ENCODE measurements around the gene BTRC. TPM values are rescaled to one million over a fixed set of nuclear protein-coding genes. Genes with fewer than 3 reads are reported as not detected.

The BTRC gene
- total RNA-seq: 10 to 100 TPM; 14.7 to 23.0 (median 16.8) TPM

GRCh38 chr10:101353692-101354327, at the start of gene BTRC:
TSS of gene BTRC (plus strand) at chr10:101354165. CDS start at chr10:101354181, 16 bp downstream.
- TF ChIP-seq, protein P1, sequence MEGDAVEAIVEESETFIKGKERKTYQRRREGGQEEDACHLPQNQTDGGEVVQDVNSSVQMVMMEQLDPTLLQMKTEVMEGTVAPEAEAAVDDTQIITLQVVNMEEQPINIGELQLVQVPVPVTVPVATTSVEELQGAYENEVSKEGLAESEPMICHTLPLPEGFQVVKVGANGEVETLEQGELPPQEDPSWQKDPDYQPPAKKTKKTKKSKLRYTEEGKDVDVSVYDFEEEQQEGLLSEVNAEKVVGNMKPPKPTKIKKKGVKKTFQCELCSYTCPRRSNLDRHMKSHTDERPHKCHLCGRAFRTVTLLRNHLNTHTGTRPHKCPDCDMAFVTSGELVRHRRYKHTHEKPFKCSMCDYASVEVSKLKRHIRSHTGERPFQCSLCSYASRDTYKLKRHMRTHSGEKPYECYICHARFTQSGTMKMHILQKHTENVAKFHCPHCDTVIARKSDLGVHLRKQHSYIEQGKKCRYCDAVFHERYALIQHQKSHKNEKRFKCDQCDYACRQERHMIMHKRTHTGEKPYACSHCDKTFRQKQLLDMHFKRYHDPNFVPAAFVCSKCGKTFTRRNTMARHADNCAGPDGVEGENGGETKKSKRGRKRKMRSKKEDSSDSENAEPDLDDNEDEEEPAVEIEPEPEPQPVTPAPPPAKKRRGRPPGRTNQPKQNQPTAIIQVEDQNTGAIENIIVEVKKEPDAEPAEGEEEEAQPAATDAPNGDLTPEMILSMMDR (IDR thresholded peaks at IDR 0.05): no peak
- no peak for TF ChIP-seq POLR2A (IDR thresholded peaks at IDR 0.05)
- peak within 1 kb of the TSS; percentile 92 for H3K4me3 ChIP-seq (ENCODE audit: low read depth, poor library complexity, severe bottlenecking)
- 0% methylated on average over 47 to 50 of the region's 50 CpGs for WGBS, 2 donors
- DNase-seq (ENCODE audit: low spot score in 2 of 2): peak; percentile 97 to 99
- intact Hi-C loops (cut with DNase I; ENCODE audit: low total_unique reads): no loop called here

GRCh38 chr10:101304316-101304715, 49.6 kb upstream of the BTRC start:
- 84 to 90% methylated on average over 9 of the region's 9 CpGs for WGBS, 2 donors
- no peak for DNase-seq (ENCODE audit: low spot score in 2 of 2)
- intact Hi-C loops (cut with DNase I; ENCODE audit: low total_unique reads): loop anchor here (10.0 kb wide), 1 partner anchor 140 kb away; no protein-coding TSS in a partner anchor
- H3K4me3 ChIP-seq (ENCODE audit: low read depth, poor library complexity, severe bottlenecking): no peak overlapping the region
- TF ChIP-seq POLR2A (IDR thresholded peaks at IDR 0.05): no peak
- TF ChIP-seq, protein P1 (IDR thresholded peaks at IDR 0.05): no peak

DNA sequence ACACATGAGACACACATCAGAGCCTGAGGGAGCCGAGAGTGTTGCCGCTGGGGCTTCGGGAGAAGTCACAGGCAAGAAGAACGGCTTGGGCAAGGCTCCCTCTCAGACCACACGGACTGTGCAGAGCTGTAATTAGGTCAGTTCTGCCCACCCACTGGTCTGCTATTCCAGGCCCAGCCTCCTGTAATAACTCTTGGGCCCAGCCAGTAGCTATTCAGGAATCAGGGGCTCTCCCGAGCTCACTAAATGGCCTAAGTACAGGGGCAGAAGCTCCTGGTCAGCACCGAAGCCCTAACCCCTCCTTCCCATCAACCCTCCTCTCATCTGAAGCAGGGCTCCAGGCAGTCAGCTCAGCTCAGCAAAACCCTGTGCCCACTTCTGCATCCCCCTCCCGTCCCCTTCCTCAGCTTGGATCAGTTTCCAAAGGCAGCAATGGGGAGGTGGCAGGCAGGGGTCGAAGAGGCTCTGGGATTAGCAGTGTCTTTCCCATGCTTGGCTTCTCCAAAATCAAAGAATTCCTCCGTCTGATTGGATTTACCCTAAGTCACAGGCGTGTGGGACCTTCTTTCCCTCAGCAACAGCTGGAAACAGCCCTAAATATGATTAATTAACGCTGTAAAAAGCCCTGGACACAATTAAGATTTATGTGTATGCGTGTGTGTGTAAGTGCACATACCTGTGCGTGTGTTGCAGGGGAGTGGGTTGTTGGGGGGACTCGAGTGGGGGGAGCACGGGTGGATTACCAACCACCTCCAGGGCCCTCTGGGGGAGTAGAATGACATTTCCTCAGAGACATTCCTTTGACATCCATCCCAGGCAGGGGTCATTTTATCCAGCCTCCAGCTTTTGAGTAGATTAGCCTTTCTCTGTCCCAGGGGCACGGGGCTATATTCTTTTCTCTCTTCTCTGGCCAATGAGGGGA, 48.4 kb upstream of the BTRC start:
- no peak for DNase-seq (ENCODE audit: low spot score in 2 of 2)
- intact Hi-C loops (cut with DNase I; ENCODE audit: low total_unique reads): loop anchor here (10.0 kb wide), 1 partner anchor 139 kb away; no protein-coding TSS in a partner anchor
- no peak for TF ChIP-seq POLR2A (IDR thresholded peaks at IDR 0.05)
- TF ChIP-seq, protein P1 (IDR thresholded peaks at IDR 0.05): no peak
- WGBS, 2 donors: 73 to 82% methylated on average over 17 of the region's 17 CpGs
- H3K4me3 ChIP-seq (ENCODE audit: low read depth, poor library complexity, severe bottlenecking): no peak overlapping the region

DNA sequence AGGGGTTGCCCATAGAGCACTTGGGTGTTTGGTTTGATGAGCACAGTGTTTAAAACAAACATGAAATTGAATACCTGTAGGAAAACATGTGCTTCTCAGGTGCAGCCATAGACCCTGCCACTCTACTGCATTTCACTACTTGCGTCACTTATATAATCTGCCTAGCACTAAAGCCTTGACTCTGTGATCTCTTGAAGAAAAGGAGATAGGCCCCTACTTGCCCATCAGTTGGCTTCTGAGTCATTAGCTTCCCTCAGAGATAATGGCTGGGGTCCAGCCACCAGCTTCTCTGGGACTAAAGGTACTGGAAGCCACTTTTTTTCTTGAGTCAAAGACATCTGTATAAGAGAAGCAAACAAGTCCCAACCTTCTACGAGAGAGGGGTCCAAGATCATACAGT, 45.9 kb upstream of the BTRC start:
- 41 to 82% methylated on average over 2 of the region's 2 CpGs for WGBS, 2 donors
- intact Hi-C loops (cut with DNase I; ENCODE audit: low total_unique reads): loop anchor here (10.0 kb wide), 1 partner anchor 137 kb away; no protein-coding TSS in a partner anchor
- no peak overlapping the region for H3K4me3 ChIP-seq (ENCODE audit: low read depth, poor library complexity, severe bottlenecking)
- TF ChIP-seq, protein P1 (IDR thresholded peaks at IDR 0.05): no peak
- no peak for TF ChIP-seq POLR2A (IDR thresholded peaks at IDR 0.05)
- peak in 1 of 2 donors; percentile 26 for DNase-seq (ENCODE audit: low spot score in 2 of 2)

- TF ChIP-seq, protein P1 (IDR thresholded peaks at IDR 0.05): no peak
- intact Hi-C loops (cut with DNase I; ENCODE audit: low total_unique reads): no loop called here
- no peak overlapping the region for H3K4me3 ChIP-seq (ENCODE audit: low read depth, poor library complexity, severe bottlenecking)
- WGBS, 2 donors: 8 to 16% methylated on average over 22 to 25 of the region's 25 CpGs
- peak in 1 of 2 donors; percentile 23 for DNase-seq (ENCODE audit: low spot score in 2 of 2)
These were observed 43.3 kb upstream of the BTRC start for GRCh38 chr10:101310529-101311184.

All from lower leg skin (tissue), 4 donors.